MM.1S (cell line): ENCODE data around the gene PUS1.

Source experiments
- DNase-seq: peaks from one replicate; pipeline ENCODE4 v3.0.0-alpha.2; 2015
- H2AFZ ChIP-seq: fragments of 300-600 bp; sonication (generic); 2 replicates; pipeline ENCODE4 v1.6.0; 2016; ENCODE audit warnings: antibody characterized with exemption, low read length
- H3F3A ChIP-seq: fragments of 300-600 bp; sonication (generic); 2 replicates; pipeline ENCODE4 v1.6.1; 2016; ENCODE audit warnings: mild to moderate bottlenecking, antibody characterized with exemption, low read length, moderate library complexity, mixed read lengths; ENCODE audit not compliant: insufficient read depth
- H3K27ac ChIP-seq: fragments of 300-600 bp; sonication (generic); 2 replicates; pipeline ENCODE4 v1.5.1; 2016; ENCODE audit warnings: mild to moderate bottlenecking, low read length
- H3K27me3 ChIP-seq: fragments of 300-600 bp; sonication (generic); replicated peaks from 2 replicates; pipeline ENCODE4 v1.6.0; 2016; ENCODE audit warnings: low read length; ENCODE audit not compliant: insufficient read depth
- H3K36me3 ChIP-seq: fragments of 300-600 bp; sonication (generic); replicated peaks from 2 replicates; pipeline ENCODE4 v1.6.1; 2016; ENCODE audit warnings: mild to moderate bottlenecking, low read length, mixed read lengths; ENCODE audit not compliant: insufficient read depth
- H3K4me1 ChIP-seq: fragments of 300-600 bp; sonication (generic); 2 replicates; pipeline ENCODE4 v1.6.1; 2016; ENCODE audit warnings: low read length, mixed read lengths
- H3K4me2 ChIP-seq: fragments of 300-600 bp; sonication (generic); 2 replicates; pipeline ENCODE4 v1.6.0; 2016; ENCODE audit warnings: low read depth, low read length
- H3K4me3 ChIP-seq: fragments of 300-600 bp; sonication (generic); 2 replicates; pipeline ENCODE4 v1.5.1; 2016; ENCODE audit warnings: low read length, mixed read lengths
- H3K79me2 ChIP-seq: fragments of 300-600 bp; sonication (generic); 2 replicates; pipeline ENCODE4 v1.6.1; 2016; ENCODE audit warnings: mixed run types, low read length, mixed read lengths
- H3K9ac ChIP-seq: fragments of 300-600 bp; sonication (generic); 2 replicates; pipeline ENCODE4 v1.6.1; 2016; ENCODE audit warnings: low read length, mixed read lengths
- H3K9me2 ChIP-seq: fragments of 300-600 bp; sonication (generic); replicated peaks from 2 replicates; pipeline ENCODE4 v1.6.1; 2016; ENCODE audit warnings: mild to moderate bottlenecking, low read length, mixed read lengths; ENCODE audit not compliant: insufficient read depth
- H3K9me3 ChIP-seq: fragments of 300-600 bp; sonication (generic); replicated peaks from 2 replicates; pipeline ENCODE4 v1.6.1; 2016; ENCODE audit warnings: mild to moderate bottlenecking, low read length, mixed read lengths; ENCODE audit not compliant: insufficient read depth
- H4K20me1 ChIP-seq: fragments of 300-600 bp; sonication (generic); 2 replicates; pipeline ENCODE4 v1.6.1; 2016; ENCODE audit warnings: mild to moderate bottlenecking, low read length, moderate library complexity, mixed read lengths; ENCODE audit not compliant: insufficient read depth
- EZH2 ChIP-seq: fragments of 300-600 bp; sonication (generic); optimal IDR thresholded peaks from 2 replicates; pipeline ENCODE3; 2017; ENCODE audit warnings: low read depth, mild to moderate bottlenecking, antibody characterized with exemption, low read length, mixed read lengths
- EZH2phosphoT487 ChIP-seq: fragments of 300-600 bp; sonication (generic); IDR thresholded peaks from 2 replicates; pipeline ENCODE4 v1.6.1; 2018; ENCODE audit warnings: antibody characterized with exemption, low read length
- TF ChIP-seq, protein P1 (sequence below): fragments of 300-600 bp; sonication (generic); IDR thresholded peaks from 2 replicates; pipeline ENCODE4 v1.5.1; 2016; ENCODE audit warnings: antibody characterized with exemption, low read length, mixed read lengths

Gene PUS1

DNA sequence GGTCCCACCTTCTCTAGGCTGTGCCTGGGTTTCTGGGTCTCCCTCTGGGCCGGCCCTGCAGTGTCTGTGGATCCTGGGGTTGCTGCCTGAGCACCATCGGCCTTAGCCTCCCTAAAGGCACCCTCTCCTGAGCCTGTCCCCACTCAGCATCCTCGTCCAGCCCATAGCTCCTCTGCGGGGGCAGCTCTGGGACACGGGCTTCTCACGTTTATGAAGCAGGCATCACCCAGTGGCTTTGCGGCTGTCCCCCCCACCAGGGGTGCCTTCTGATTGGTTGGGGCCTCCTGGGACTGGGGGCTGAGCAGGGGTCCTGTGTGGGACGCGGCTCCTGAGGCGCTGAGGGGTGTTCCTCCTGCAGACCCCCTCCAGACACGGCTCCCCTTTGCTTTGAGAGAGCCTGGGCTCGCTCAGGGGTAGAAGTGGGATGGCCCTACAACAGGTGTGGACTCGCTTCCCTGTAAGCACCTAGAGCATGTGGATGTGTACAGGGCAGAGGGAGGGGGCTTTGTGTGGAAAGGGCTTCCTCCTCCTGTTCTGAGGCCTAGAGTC lies 23.9 kb upstream of the PUS1 start:
- no peak overlapping the region for H2AFZ ChIP-seq
- no peak overlapping the region for H3K4me2 ChIP-seq
- H3K9me3 ChIP-seq: no peaks in the 10 kb centered on the region
- no peak overlapping the region for H3K9ac ChIP-seq
- no peaks in the 10 kb centered on the region for H3F3A ChIP-seq
- no peaks in the 10 kb centered on the region for H3K27me3 ChIP-seq
- no peak overlapping the region for H3K27ac ChIP-seq
- H3K79me2 ChIP-seq: no peaks in the 10 kb centered on the region
- H3K4me1 ChIP-seq: no peaks in the 10 kb centered on the region
- H3K36me3 ChIP-seq: no peaks in the 10 kb centered on the region
- TF ChIP-seq, protein P1, sequence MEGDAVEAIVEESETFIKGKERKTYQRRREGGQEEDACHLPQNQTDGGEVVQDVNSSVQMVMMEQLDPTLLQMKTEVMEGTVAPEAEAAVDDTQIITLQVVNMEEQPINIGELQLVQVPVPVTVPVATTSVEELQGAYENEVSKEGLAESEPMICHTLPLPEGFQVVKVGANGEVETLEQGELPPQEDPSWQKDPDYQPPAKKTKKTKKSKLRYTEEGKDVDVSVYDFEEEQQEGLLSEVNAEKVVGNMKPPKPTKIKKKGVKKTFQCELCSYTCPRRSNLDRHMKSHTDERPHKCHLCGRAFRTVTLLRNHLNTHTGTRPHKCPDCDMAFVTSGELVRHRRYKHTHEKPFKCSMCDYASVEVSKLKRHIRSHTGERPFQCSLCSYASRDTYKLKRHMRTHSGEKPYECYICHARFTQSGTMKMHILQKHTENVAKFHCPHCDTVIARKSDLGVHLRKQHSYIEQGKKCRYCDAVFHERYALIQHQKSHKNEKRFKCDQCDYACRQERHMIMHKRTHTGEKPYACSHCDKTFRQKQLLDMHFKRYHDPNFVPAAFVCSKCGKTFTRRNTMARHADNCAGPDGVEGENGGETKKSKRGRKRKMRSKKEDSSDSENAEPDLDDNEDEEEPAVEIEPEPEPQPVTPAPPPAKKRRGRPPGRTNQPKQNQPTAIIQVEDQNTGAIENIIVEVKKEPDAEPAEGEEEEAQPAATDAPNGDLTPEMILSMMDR: no peak
- TF ChIP-seq EZH2: no peak
- TF ChIP-seq EZH2phosphoT487: no peak
- no peak for DNase-seq
- no peak overlapping the region for H3K4me3 ChIP-seq
- no peaks in the 10 kb centered on the region for H4K20me1 ChIP-seq
- no peaks in the 10 kb centered on the region for H3K9me2 ChIP-seq

DNA sequence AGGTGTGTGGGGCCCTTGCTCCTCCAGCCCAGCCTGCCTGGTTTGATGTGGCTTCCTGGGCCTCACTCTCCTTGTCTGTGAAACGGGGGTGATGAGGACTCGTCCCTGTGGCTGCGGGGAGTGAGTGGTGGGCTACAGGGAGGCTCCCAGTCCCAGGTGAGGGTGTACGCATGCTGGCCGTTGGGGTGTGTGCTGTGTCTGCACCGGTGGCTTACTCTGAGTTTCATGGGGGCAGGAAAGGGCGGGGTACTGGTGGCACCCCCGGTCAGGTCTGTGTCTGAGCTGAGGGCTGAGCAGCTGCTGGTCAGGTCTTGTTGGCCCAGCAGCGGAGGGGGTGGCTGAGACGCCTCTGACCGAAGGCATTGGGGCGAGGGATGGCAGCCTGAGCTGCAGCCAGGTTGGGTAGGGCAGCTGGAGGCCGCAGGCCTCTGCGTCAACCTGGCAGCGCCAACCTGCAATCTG lies 23.4 kb upstream of the PUS1 start:
- Histone ChIP-seq H3K27ac (peak overlapping the region; percentile 21; the same call in 1 of the 2 replicates), H3K36me3 (no peaks in the 10 kb centered on the region), H4K20me1 (no peaks in the 10 kb centered on the region), H3K9ac (no peak overlapping the region), H3F3A (no peaks in the 10 kb centered on the region), H3K4me3 (no peak overlapping the region), H3K9me3 (no peaks in the 10 kb centered on the region), H2AFZ (no peak overlapping the region), H3K4me1 (no peaks in the 10 kb centered on the region), H3K79me2 (no peaks in the 10 kb centered on the region), H3K27me3 (no peaks in the 10 kb centered on the region), H3K9me2 (no peaks in the 10 kb centered on the region), H3K4me2 (no peak overlapping the region)
- TF ChIP-seq EZH2 (no peak), EZH2phosphoT487 (no peak)
- TF ChIP-seq, protein P1: no peak
- DNase-seq: no peak

- no peaks in the 10 kb centered on the region for H4K20me1 ChIP-seq
- no peaks in the 10 kb centered on the region for H3K9me3 ChIP-seq
- H3F3A ChIP-seq: no peaks in the 10 kb centered on the region
- DNase-seq: no peak
- TF ChIP-seq, protein P1: no peak
- TF ChIP-seq EZH2 (no peak), EZH2phosphoT487 (no peak)
- no peaks in the 10 kb centered on the region for H3K27me3 ChIP-seq
- no peak overlapping the region for H2AFZ ChIP-seq
- H3K9ac ChIP-seq: no peak overlapping the region
- H3K9me2 ChIP-seq: no peaks in the 10 kb centered on the region
- no peaks in the 10 kb centered on the region for H3K79me2 ChIP-seq
- H3K36me3 ChIP-seq: no peaks in the 10 kb centered on the region
- H3K4me2 ChIP-seq: no peak overlapping the region
- H3K27ac ChIP-seq: no peak overlapping the region
- H3K4me3 ChIP-seq: no peak overlapping the region
- no peaks in the 10 kb centered on the region for H3K4me1 ChIP-seq
Observed at GRCh38 chr12:131907379-131908091, 21.5 kb upstream of the PUS1 start.
